Measurements from ENCODE around the gene BRINP2.

GRCh38 chr1:177270863-177271262, 100.1 kb downstream of the BRINP2 start:
- no peak for TF ChIP-seq CTCF (IDR thresholded peaks at IDR 0.05; ENCODE audit: low read length)
- no peak for TF ChIP-seq EZH2 (IDR thresholded peaks at IDR 0.05; ENCODE audit: borderline replicate concordance, low read length)
